ENCODE measurements around the gene RNU7-1.

The RNU7-1 gene

DNA sequence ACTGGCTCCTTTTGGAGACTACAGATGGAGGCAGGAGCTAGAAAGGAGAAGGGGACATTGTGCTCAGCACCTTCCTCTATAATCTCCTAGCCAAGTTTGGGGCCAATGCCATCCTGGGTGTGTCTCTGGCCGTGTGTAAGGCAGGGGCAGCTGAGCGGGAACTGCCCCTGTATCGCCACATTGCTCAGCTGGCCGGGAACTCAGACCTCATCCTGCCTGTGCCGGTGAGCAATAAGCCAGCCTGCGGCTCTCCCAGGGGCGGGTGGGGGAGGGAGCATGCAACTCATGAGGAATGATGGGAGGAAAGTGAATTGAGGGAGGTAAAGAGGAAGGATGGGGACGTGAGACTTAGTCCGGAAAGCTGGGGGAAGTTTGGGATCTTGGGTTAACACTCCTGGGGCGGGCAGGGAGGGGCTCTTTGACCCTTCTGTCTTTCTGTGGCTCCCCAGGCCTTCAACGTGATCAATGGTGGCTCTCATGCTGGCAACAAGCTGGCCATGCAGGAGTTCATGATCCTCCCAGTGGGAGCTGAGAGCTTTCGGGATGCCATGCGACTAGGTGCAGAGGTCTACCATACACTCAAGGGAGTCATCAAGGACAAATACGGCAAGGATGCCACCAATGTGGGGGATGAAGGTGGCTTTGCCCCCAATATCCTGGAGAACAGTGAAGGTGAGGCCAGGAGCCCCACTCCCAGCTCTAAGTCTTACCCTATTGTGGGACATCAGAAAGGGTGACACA, 26.0 kb upstream of the RNU7-1 start:
- H3K4me3 ChIP-seq (ENCODE audit: low read depth, low read length) = no peak overlapping the region

- H3K4me3 ChIP-seq (ENCODE audit: low read depth, low read length) = no peak overlapping the region
Observed at GRCh38 chr12:6919588-6919987, 24.0 kb upstream of the RNU7-1 start.

GRCh38 chr12:6921539-6921938, 22.1 kb upstream of the RNU7-1 start:
- H3K4me3 ChIP-seq (ENCODE audit: low read depth, low read length) = no peak overlapping the region

DNA sequence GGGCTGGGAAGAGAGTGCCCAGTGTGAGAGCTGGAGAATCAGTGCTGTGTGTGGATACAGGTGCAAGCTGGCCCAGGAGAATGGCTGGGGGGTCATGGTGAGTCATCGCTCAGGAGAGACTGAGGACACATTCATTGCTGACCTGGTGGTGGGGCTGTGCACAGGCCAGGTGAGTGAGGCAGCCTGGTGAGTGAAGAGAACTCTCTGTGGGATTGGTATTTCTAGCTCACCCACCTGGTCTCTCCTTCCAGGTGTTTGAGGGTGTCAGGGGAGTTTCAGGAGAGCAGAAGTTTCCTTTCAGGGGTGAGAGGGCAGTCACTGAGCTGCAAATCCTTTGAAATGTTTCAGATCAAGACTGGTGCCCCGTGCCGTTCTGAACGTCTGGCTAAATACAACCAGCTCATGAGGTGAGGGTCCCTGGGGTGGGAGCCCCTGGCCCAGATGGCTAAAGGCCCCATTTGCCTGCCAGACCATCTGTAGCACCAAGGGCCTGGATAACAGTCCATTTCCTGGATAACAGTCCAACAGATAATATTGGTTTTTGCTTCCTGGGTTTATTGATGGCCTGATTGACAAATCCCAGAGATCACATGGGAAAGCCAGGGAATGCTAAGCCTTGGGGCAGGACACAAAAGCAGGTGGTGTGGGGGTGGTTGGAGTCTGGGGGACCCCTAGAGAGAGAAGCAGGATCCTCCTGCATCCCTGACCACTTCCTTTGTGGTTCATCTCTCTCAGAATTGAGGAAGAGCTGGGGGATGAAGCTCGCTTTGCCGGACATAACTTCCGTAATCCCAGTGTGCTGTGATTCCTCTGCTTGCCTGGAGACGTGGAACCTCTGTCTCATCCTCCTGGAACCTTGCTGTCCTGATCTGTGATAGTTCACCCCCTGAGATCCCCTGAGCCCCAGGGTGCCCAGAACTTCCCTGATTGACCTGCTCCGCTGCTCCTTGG, 21.3 kb upstream of the RNU7-1 start:
- no peak overlapping the region for H3K4me3 ChIP-seq (ENCODE audit: low read depth, low read length)

- H3K4me3 ChIP-seq (ENCODE audit: low read depth, low read length) = no peak overlapping the region
Observed at GRCh38 chr12:6923003-6923732, 20.4 kb upstream of the RNU7-1 start.

DNA sequence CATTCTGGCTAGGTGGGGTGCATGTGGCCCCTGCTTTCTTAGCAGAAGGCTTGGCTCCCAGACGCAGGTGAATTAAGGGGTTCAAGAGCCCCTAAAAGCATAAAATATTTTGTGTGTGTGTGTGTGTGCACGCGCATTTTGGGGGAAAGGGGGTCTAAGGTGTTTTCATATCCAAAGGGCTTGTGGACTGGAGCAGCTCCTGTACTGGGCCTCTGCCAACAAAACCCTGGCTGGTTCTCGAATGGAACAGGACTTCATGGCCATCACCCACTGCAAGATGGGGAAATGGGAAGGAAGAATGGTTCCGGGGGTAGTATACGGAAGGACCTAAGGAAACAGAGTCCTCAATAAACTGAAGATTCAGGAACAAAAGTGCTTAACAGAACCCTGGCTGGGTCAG, 19.8 kb upstream of the RNU7-1 start:
- no peak overlapping the region for H3K4me3 ChIP-seq (ENCODE audit: low read depth, low read length)

GRCh38 chr12:6925239-6925539, 18.4 kb upstream of the RNU7-1 start:
- H3K4me3 ChIP-seq (ENCODE audit: low read depth, low read length) = no peak overlapping the region

DNA sequence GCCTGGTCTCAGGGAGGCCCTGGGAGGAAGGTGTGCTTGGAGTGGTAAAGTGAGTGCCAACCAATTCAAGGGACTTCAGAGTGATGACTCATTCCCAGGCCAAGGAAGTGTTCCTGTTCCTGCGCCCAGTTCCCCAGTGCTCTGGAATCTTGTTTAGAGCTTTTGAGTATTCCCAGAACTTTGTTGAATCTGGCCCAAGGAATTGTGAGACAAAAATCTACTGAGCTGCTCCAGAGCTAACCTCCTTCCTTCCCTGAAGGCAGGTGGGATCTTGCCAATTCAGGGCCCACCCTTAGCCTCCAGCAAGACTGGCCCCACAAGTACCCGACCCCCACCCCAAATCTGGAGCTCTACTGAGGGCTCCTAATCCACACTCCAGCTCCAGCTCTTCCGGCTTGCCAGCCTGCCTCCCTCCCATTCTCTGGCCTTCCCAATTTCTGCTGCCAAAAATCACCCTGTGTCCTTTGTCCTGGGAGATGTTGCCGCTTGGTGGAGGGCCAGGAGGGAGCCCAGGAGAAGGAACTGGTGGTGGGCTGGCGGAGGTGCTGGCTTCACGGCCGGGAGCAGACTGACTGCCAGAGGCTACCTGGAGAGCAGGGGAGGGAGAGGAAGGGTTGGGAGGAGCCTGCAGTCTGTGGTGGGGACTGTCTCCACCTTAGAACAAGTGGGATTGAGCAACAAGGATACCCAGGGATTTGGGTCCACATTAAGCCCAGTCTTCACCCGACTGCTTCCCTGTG, 17.9 kb upstream of the RNU7-1 start:
- H3K4me3 ChIP-seq (ENCODE audit: low read depth, low read length) = peak overlapping the region; percentile 50

GRCh38 chr12:6927379-6928021, 16.1 kb upstream of the RNU7-1 start, which contains the start of gene ATN1:
ATN1 (plus strand) TSS chr12:6927959; CDS start chr12:6934002, 6,043 bp downstream.
- H3K4me3 ChIP-seq (ENCODE audit: low read depth, low read length) = peak within 1 kb of the TSS; percentile 90

- peak overlapping the region; percentile 90 for H3K4me3 ChIP-seq (ENCODE audit: low read depth, low read length)
Observed at GRCh38 chr12:6928022-6928702, 15.5 kb upstream of the RNU7-1 start.

GRCh38 chr12:6928703-6929407, 14.8 kb upstream of the RNU7-1 start:
- H3K4me3 ChIP-seq (ENCODE audit: low read depth, low read length) = peak overlapping the region; percentile 90

GRCh38 chr12:6929466-6930452, 13.9 kb upstream of the RNU7-1 start:
- H3K4me3 ChIP-seq (ENCODE audit: low read depth, low read length) = peak overlapping the region; percentile 90

GRCh38 chr12:6932766-6933165, 10.8 kb upstream of the RNU7-1 start:
- H3K4me3 ChIP-seq (ENCODE audit: low read depth, low read length) = no peak overlapping the region

DNA sequence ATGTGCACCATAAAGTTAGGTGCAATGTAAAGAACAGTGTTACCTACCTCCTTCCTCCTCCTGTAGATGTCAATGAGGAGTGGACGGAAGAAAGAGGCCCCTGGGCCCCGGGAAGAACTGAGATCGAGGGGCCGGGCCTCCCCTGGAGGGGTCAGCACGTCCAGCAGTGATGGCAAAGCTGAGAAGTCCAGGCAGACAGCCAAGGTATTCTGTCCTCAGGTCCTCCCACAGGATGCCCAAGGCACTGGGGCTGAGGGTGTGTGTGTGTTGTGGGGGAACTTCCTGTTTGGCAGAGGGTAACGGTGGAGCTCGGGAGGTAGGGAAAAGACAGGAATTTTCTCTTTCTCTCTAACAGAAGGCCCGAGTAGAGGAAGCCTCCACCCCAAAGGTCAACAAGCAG, 9.5 kb upstream of the RNU7-1 start:
- H3K4me3 ChIP-seq (ENCODE audit: low read depth, low read length) = no peak overlapping the region

- H3K4me3 ChIP-seq (ENCODE audit: low read depth, low read length) = no peak overlapping the region
Observed at GRCh38 chr12:6935371-6936193, 8.0 kb upstream of the RNU7-1 start.

DNA sequence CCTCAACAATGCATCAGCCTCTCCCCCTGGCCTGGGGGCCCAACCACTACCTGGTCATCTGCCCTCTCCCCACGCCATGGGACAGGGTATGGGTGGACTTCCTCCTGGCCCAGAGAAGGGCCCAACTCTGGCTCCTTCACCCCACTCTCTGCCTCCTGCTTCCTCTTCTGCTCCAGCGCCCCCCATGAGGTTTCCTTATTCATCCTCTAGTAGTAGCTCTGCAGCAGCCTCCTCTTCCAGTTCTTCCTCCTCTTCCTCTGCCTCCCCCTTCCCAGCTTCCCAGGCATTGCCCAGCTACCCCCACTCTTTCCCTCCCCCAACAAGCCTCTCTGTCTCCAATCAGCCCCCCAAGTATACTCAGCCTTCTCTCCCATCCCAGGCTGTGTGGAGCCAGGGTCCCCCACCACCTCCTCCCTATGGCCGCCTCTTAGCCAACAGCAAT, 7.4 kb upstream of the RNU7-1 start:
- no peak overlapping the region for H3K4me3 ChIP-seq (ENCODE audit: low read depth, low read length)
